ENCODE measurements around the gene SEL1L2.

The SEL1L2 gene

DNA sequence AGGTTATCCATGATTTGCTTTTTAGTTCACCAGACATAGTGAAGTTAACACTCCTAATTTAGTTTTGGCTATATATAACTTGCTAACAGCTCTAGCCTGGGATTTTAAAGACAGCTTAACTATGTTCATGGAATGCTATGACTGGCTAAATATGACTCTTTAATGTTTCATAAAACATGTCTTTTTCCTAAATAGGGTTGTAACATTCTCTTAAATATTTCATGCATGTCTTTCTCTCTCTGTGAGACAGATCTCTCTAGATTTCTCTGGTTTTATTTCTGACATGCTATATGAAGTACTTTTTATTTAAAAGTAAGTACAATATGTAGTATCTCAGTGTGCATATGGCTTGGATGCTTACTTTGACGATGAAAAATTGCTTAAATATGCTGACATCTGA is 40.6 kb upstream of the SEL1L2 start:
- H4K20me1 ChIP-seq (ENCODE audit: insufficient read depth, low read length) = no peaks in the 10 kb centered on the region
- no peak overlapping the region for H3K27ac ChIP-seq (ENCODE audit: low read length)
- H2AFZ ChIP-seq (ENCODE audit: low read length) = no peak overlapping the region
- H3K79me2 ChIP-seq (ENCODE audit: low read length) = no peaks in the 10 kb centered on the region
- no peaks in the 10 kb centered on the region for H3F3A ChIP-seq (ENCODE audit: insufficient read depth, low read length)
- no peak overlapping the region for H3K4me3 ChIP-seq (ENCODE audit: low read length)
- no peak overlapping the region for H3K9ac ChIP-seq (ENCODE audit: low read length)
- no peaks in the 10 kb centered on the region for H3K4me1 ChIP-seq (ENCODE audit: low read length)
- no peaks in the 10 kb centered on the region for H3K27me3 ChIP-seq (replicated peaks; ENCODE audit: insufficient read depth, low read length)
- TF ChIP-seq, protein P1, sequence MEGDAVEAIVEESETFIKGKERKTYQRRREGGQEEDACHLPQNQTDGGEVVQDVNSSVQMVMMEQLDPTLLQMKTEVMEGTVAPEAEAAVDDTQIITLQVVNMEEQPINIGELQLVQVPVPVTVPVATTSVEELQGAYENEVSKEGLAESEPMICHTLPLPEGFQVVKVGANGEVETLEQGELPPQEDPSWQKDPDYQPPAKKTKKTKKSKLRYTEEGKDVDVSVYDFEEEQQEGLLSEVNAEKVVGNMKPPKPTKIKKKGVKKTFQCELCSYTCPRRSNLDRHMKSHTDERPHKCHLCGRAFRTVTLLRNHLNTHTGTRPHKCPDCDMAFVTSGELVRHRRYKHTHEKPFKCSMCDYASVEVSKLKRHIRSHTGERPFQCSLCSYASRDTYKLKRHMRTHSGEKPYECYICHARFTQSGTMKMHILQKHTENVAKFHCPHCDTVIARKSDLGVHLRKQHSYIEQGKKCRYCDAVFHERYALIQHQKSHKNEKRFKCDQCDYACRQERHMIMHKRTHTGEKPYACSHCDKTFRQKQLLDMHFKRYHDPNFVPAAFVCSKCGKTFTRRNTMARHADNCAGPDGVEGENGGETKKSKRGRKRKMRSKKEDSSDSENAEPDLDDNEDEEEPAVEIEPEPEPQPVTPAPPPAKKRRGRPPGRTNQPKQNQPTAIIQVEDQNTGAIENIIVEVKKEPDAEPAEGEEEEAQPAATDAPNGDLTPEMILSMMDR (IDR thresholded peaks at IDR 0.05; ENCODE audit: low read length) = no peak
- no peak for TF ChIP-seq EZH2 (optimal IDR thresholded peaks at IDR 0.05; ENCODE audit: low read depth, low read length)
- TF ChIP-seq EZH2phosphoT487 (IDR thresholded peaks at IDR 0.05; ENCODE audit: low read length) = no peak
- H3K9me3 ChIP-seq (replicated peaks; ENCODE audit: insufficient read depth, low read length) = no peaks in the 10 kb centered on the region
- H3K36me3 ChIP-seq (replicated peaks; ENCODE audit: insufficient read depth, low read length) = no peaks in the 10 kb centered on the region
- no peak for DNase-seq
- no peak overlapping the region for H3K4me2 ChIP-seq (ENCODE audit: low read depth, low read length)
- H3K9me2 ChIP-seq (replicated peaks; ENCODE audit: insufficient read depth, low read length) = no peaks in the 10 kb centered on the region

DNA sequence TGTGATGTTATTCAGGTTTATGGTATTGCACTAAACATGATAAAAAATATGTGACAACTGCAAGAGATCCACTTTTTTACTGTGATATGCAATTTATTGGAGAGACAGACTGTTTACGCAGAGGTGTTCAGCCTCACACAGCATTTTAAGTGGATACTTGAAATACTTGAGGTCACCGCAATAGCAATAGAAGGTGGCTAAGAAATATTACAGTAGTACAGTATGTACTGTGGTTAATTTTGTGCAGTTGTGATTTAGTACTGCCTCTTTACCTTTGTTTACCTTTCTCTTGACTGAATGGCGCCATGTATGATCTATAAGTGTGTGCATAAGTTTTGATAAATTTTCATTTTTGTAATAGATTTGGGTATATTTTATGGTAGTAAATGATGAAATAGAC is 22.3 kb upstream of the SEL1L2 start:
- no peaks in the 10 kb centered on the region for H3K4me1 ChIP-seq (ENCODE audit: low read length)
- H3K36me3 ChIP-seq (replicated peaks; ENCODE audit: insufficient read depth, low read length) = no peaks in the 10 kb centered on the region
- H3K27me3 ChIP-seq (replicated peaks; ENCODE audit: insufficient read depth, low read length) = no peaks in the 10 kb centered on the region
- no peaks in the 10 kb centered on the region for H3K9me2 ChIP-seq (replicated peaks; ENCODE audit: insufficient read depth, low read length)
- no peaks in the 10 kb centered on the region for H3K79me2 ChIP-seq (ENCODE audit: low read length)
- H2AFZ ChIP-seq (ENCODE audit: low read length) = no peak overlapping the region
- H3K9ac ChIP-seq (ENCODE audit: low read length) = no peak overlapping the region
- DNase-seq = no peak
- no peaks in the 10 kb centered on the region for H4K20me1 ChIP-seq (ENCODE audit: insufficient read depth, low read length)
- H3K4me3 ChIP-seq (ENCODE audit: low read length) = no peak overlapping the region
- no peaks in the 10 kb centered on the region for H3F3A ChIP-seq (ENCODE audit: insufficient read depth, low read length)
- no peak overlapping the region for H3K4me2 ChIP-seq (ENCODE audit: low read depth, low read length)
- no peaks in the 10 kb centered on the region for H3K9me3 ChIP-seq (replicated peaks; ENCODE audit: insufficient read depth, low read length)
- H3K27ac ChIP-seq (ENCODE audit: low read length) = no peak overlapping the region
- TF ChIP-seq, protein P1 (IDR thresholded peaks at IDR 0.05; ENCODE audit: low read length) = no peak
- TF ChIP-seq EZH2phosphoT487 (IDR thresholded peaks at IDR 0.05; ENCODE audit: low read length) (no peak), EZH2 (optimal IDR thresholded peaks at IDR 0.05; ENCODE audit: low read depth, low read length) (no peak)

DNA sequence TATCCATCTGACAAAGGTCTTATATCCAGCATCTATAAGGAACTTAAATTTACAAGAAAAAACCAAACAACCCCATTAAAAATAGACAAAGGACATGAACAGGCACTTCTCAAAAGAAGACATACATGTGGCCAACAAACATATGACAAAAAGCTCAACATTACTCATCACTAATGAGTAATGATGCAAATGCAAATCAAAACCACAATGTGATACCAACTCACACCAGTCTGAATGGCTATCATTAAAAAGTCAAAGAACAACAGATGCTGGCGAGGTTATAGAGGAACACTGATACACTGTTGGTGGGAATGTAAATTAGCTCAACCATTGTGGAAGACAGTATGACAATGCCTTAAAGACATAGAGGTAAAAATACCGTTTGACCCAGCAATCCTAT is 18.8 kb upstream of the SEL1L2 start:
- Histone ChIP-seq H3K27me3 (replicated peaks; ENCODE audit: insufficient read depth, low read length) (no peaks in the 10 kb centered on the region), H3K79me2 (ENCODE audit: low read length) (no peaks in the 10 kb centered on the region), H3K36me3 (replicated peaks; ENCODE audit: insufficient read depth, low read length) (no peaks in the 10 kb centered on the region), H3K4me1 (ENCODE audit: low read length) (no peaks in the 10 kb centered on the region), H2AFZ (ENCODE audit: low read length) (no peak overlapping the region), H4K20me1 (ENCODE audit: insufficient read depth, low read length) (no peaks in the 10 kb centered on the region), H3K9ac (ENCODE audit: low read length) (no peak overlapping the region), H3K27ac (ENCODE audit: low read length) (no peak overlapping the region), H3K9me2 (replicated peaks; ENCODE audit: insufficient read depth, low read length) (no peaks in the 10 kb centered on the region), H3K4me3 (ENCODE audit: low read length) (no peak overlapping the region), H3K9me3 (replicated peaks; ENCODE audit: insufficient read depth, low read length) (no peaks in the 10 kb centered on the region), H3F3A (ENCODE audit: insufficient read depth, low read length) (no peaks in the 10 kb centered on the region), H3K4me2 (ENCODE audit: low read depth, low read length) (no peak overlapping the region)
- no peak for DNase-seq
- TF ChIP-seq EZH2phosphoT487 (IDR thresholded peaks at IDR 0.05; ENCODE audit: low read length) = no peak
- TF ChIP-seq, protein P1 (IDR thresholded peaks at IDR 0.05; ENCODE audit: low read length) = no peak
- no peak for TF ChIP-seq EZH2 (optimal IDR thresholded peaks at IDR 0.05; ENCODE audit: low read depth, low read length)
